Stimulated activated CD4-positive, alpha-beta T cell treated with anti-CD3 and anti-CD28 coated beads, Interleukin-1b, Interleukin-23, amount 100 ng/mL, for 1 hour (primary cell): ENCODE measurements around the gene CCDC38.

ENCODE experiments used
- DNase-seq, 2 donors: peaks; one replicate each; pipeline ENCODE4 v3.0.0-alpha.2; 2020; ENCODE audit warnings: low read depth in 2 of 2

The CCDC38 gene

DNA sequence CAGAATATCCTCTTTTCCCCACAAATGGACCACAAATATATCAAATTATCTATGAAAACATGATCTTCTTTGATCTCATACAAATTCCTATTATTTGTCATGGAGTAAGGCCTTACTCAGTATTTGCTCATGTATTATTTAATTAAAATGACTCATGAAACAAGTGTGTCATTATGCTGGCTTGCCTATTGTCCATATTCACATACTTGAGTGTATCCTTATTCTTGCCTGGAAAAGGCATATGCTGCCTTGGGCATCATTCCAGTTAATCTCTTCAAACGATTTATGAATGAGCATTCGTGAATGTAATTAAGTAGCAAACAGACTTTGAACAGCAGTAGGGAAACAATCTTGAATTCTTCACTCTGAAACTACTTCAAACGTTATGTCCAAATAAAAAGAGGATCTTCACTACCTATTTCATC lies 106.2 kb downstream of the CCDC38 start:
- DNase-seq: no peak

- no peak for DNase-seq
These were observed 107.8 kb downstream of the CCDC38 start for GRCh38 chr12:95834572-95834971.

- DNase-seq: no peak
These were observed 111.9 kb downstream of the CCDC38 start for GRCh38 chr12:95830335-95831089.

GRCh38 chr12:95829395-95829794 lies 113.0 kb downstream of the CCDC38 start:
- DNase-seq: no peak

- no peak for DNase-seq
These were observed 122.2 kb downstream of the CCDC38 start for GRCh38 chr12:95820096-95820703.
